GM21576 (cell line): ENCODE measurements around the gene PLIN5.

Source experiments
- ATAC-seq: cut with Tn5 transposase; IDR thresholded peaks from one replicate; pipeline ENCODE4 v1.9.1; 2021; ENCODE audit warnings: mild to moderate bottlenecking, moderate library complexity; ENCODE audit not compliant: unreplicated experiment

PLIN5 gene

GRCh38 chr19:4507804-4508203, 27.2 kb downstream of the PLIN5 start:
- ATAC-seq = no peak

DNA sequence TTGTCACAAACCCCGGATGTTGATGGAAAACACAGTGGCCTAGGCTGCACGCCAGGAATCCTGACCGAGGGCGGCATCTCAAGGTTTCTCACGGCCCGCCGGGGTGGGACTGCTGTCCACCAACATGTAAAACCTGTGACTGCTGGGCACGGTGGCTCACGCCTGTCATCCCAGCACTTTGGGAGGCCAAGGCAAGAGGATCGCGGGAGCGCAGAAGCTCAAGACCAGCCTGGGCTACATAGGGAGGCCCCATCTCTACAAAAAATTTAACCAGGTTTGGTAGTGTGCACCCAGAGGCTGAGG, 27.9 kb downstream of the PLIN5 start:
- ATAC-seq = no peak

DNA sequence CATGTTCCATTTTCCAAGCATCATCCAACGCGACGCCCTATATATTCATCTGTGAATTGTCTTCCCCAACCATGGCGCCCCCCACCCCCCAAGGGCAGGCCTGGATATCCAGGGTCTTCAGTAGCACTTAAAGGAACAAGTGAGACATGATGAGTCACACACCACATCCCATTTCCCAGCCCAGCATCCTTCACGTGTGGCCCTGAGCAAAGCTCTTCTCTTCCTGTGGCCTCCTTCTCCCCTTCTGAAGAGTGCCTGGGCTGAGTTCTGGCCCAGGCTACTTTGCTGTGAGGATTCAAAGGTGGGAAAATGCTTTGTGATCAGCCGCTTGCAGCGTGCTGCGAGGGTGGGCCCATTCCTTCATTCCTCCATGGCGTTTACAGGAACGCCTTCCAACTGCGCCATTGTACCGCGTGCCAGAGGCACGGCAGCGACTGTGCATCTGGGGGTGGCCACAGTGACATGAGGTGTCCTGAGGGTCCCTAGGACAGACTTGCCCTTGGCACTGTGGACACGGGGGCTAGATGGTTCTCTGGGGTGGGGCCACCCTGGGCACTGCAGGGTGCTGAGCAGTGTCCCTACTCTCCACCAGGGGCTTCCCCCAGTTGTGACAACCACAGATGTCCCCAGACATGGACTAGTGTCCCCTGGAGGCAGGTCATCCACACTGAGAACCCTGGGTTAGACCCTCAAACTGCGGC, 28.4 kb downstream of the PLIN5 start:
- ATAC-seq = no peak

DNA sequence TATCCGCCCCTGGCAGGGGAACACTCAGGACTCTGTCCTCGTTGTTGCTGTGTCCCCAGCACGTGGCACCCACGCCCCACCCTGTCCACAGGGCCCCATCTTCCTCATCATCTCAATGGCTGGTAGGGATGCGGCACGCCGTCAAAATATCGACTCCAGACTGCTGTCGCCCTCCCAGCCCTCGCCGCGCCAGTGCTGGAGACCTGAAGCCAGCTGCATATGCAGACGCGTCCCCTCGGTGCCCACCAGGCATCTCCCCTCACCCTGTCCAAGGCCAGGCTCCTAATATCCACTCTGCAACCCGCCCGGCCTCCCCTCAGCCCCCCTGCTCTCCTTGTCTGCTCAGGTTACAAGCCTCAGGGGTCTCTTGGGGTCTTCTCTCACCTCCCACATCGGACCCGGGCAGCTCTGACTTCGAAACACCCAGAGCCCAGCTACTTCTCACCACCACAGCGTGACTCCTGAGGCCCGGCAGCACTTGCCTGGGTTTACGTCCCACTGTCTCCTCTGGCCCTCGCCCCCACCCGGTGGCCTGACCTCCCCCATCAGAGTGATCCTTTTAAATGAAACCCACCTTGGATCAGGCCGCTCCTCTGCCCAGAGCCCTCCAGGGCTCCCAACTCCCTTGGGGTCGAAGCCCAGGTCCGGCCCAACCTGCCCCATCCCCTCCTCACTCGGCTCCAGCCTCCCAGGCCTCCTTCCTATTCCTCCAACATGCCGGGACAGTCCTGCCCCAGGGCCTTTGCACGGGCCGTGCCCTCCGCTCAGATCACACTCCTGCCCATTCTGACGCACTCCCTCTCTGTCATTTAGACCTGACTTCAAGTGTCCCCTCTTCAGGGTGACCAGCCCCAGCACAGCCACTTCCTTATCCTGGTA, 29.2 kb downstream of the PLIN5 start:
- no peak for ATAC-seq

GRCh38 chr19:4504891-4505569, 30.0 kb downstream of the PLIN5 start:
- no peak for ATAC-seq

DNA sequence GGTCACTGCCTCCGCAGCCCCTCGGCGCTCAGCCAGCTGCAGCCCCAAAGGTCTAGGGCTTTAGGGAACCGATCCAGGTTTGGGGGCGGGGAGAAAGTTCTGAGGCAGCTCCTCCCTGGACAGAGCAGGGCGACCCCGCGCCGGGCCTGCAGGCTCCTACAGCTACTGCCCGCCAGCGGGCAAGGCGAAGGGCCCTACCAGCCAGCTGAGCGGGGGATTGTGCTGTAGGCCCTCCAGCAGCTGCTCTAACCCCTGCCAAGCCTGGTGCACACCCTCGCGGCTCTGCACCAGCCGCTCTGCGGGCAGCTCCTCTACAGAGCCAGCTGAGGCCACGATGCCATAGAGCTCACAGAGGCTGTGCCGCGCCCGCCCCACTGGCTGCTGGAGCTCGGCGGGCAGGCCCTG, 30.7 kb downstream of the PLIN5 start:
- no peak for ATAC-seq

DNA sequence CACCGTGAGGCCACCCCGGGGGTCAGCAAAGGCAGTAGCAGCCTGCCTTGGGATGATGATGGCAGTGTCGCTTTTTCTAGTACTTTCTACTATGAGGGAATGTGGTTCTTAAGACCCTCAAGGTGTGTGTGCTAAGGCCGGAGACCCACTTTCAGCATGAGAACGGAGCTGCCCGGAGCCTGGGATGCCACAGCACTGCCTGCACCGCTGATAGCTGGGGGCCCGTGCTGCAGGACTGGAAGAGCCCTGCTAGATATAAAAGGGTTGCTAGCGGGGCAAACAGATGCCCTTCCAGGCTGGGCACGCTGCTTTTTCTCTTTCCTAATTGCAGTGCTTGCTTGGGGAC, 31.2 kb downstream of the PLIN5 start:
- no peak for ATAC-seq

DNA sequence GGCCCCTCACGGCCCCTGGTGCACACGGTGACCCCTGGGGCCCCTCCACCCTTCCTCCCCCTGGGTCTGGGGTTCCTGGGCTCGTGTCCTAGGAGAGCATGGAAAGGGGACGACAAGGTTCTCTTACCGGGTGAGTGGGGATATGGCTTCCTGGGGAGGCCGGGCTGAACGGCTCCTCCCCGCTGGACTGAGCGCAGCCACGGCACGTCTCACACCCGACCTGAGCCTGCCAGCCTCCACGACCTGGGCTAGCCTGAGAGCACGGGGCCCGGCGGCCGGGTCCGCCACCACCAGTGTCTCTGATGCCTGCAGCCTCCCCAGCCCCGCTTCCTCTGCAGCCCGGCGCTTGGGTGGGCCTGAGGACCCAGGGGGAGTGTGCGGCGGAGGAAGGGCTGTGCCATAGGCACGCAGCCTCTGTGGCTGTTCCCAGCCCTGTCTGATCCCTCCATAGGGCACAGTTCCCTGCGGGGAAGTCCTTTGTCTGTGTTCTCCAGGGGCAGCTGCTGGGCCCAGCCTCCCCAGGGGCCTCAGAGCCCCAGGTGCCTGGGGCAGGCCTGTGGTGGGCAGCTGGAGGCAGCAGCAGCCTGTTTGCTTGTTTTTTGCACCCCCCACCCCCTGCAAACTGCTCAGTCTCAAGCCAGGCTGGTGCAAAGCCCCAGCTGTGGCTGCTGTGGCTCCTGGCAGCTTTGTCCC, 31.7 kb downstream of the PLIN5 start:
- no peak for ATAC-seq

- no peak for ATAC-seq
Measured at GRCh38 chr19:4502282-4503131, 32.5 kb downstream of the PLIN5 start.

- ATAC-seq = no peak
Measured at GRCh38 chr19:4501691-4502090, 33.3 kb downstream of the PLIN5 start.

GRCh38 chr19:4500841-4501591, 34.0 kb downstream of the PLIN5 start:
- ATAC-seq = no peak

- ATAC-seq = no peak
Measured at GRCh38 chr19:4499855-4500254, 35.2 kb downstream of the PLIN5 start.

GRCh38 chr19:4499318-4499717, 35.7 kb downstream of the PLIN5 start:
- ATAC-seq = no peak

- no peak for ATAC-seq
Measured at GRCh38 chr19:4498694-4499093, 36.3 kb downstream of the PLIN5 start.

DNA sequence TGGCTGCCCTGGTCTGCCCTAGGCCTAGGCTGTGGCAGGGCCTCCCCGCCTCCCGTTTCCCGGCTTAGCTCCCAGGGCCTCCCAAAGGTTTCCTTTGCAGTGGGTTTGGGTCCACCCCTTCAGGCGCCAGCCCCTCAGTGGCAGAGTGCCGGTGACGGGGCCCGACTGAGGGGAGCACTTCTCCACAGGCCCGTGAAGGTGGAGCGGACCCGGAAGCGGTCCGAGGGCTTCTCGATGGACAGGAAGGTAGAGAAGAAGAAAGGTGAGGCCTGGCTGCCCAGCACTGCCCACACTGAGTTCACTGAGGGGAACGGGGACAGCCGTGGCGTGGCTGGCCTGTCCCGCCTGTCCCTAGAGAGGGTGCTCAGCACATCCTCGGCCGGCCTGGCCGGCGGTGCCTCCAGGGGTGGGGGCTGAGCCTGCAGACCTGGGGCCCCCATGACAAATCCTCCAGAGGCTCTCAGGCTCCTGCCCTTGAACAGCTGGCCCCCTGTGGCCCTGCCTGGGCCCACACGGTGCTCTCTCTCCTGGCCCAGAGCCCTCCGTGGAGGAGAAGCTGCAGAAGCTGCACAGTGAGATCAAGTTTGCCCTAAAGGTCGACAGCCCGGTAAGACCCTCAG, 37.1 kb downstream of the PLIN5 start:
- no peak for ATAC-seq

- ATAC-seq = no peak
Measured at GRCh38 chr19:4496304-4496703, 38.7 kb downstream of the PLIN5 start.

DNA sequence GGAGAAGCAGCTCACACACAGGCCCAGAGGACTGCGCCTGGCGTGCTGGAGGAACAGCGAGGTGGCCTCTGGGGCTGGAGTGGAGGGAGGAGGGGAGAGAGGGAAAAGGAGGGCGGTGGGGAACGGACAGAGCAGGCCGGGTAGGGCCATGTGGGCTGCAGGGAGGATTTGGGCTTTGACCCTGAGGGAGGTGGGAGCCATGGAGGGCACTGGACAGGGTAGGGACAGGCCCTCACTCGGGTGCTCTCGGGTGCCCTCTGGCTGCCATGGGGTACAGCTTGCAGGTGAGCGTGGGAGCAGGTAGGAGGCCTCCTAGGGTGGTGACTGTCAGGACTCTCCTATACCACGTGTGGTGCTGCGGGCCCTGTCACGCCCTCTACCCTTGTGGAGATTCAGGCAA, 39.6 kb downstream of the PLIN5 start:
- no peak for ATAC-seq

DNA sequence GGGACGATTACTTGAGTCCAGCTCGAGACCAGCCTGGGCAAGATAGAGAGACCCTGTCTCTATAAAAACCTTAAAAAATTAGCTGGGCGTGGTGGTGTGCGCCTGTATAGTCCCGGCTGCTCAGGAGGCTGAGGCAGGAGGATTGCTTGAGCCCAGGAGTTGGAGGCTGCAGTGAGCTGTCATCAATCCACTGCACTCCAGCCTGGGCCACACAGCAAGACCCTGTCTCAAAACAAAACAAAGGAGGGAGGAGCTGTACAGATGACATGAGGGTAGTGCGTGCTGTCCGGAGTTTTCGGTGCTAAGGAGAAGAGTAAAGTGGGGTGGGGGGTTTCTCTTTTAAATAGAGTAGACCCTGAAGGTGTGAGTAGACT, 40.3 kb downstream of the PLIN5 start:
- ATAC-seq = no peak

GRCh38 chr19:4493929-4494690, 40.9 kb downstream of the PLIN5 start:
- ATAC-seq = no peak
